Keratinocyte (primary cell): ENCODE measurements around the gene LRGUK. TPM values are rescaled to one million over a fixed set of nuclear protein-coding genes. Genes with fewer than 3 reads are reported as not detected.

ENCODE experiments used
- DNase-seq: peaks from one replicate; pipeline ENCODE4 v3.0.0-alpha.2; 2011; ENCODE audit warnings: low read depth, missing footprints, low spot score
- FAIRE-seq: peaks from 2 replicates; lab custom pipeline; 2011; peaks lifted over from hg19 to GRCh38; lab: Jason Lieb, UNC
- H2AFZ ChIP-seq: 2 replicates; pipeline ENCODE4 v1.6.0; 2012; ENCODE audit warnings: low read length, control low read depth, inconsistent platforms; ENCODE audit not compliant: control insufficient read depth
- H3K27ac ChIP-seq: 2 replicates; pipeline ENCODE4 v1.5.1; 2011; ENCODE audit warnings: low read length; ENCODE audit not compliant: control insufficient read depth, insufficient read depth
- H3K27me3 ChIP-seq: 3 replicates; pipeline ENCODE4 v1.6.0; 2011; ENCODE audit warnings: low read length; ENCODE audit not compliant: control insufficient read depth, insufficient read depth; ENCODE audit errors: extremely low read depth
- H3K36me3 ChIP-seq, 2 experiments: 2 replicates in 1 of 2; 3 replicates in 1 of 2; pipeline ENCODE4 v1.5.1; 2011; ENCODE audit warnings: low read length in 2 of 2, mild to moderate bottlenecking in 1 of 2; ENCODE audit not compliant: control insufficient read depth in 2 of 2, insufficient read depth in 2 of 2; ENCODE audit errors: extremely low read depth in 1 of 2
- H3K4me1 ChIP-seq: 3 replicates; pipeline ENCODE4 v1.5.1; 2011; ENCODE audit warnings: low read length; ENCODE audit not compliant: control insufficient read depth, insufficient read depth; ENCODE audit errors: extremely low read depth
- H3K4me2 ChIP-seq: 3 replicates; pipeline ENCODE4 v1.6.0; 2011; ENCODE audit warnings: low read depth, low read length; ENCODE audit not compliant: control insufficient read depth, insufficient read depth; ENCODE audit errors: extremely low read depth
- H3K4me3 ChIP-seq, 3 experiments: fragments of 200-600 bp in 1 of 3; sonication (generic) in 1 of 3; 2 replicates in 2 of 3; 3 replicates in 1 of 3; pipeline ENCODE4 v1.5.1; 2011 to 2016; ENCODE audit warnings: low read length in 3 of 3, mild to moderate bottlenecking in 3 of 3, control low read depth in 2 of 3, inconsistent platforms in 1 of 3, low read depth in 1 of 3, mixed read lengths in 1 of 3, mixed run types in 1 of 3, moderate library complexity in 1 of 3; ENCODE audit not compliant: control insufficient read depth in 2 of 3, insufficient read depth in 2 of 3; ENCODE audit errors: extremely low read depth in 1 of 3
- H3K79me2 ChIP-seq: 2 replicates; pipeline ENCODE4 v1.6.0; 2012; ENCODE audit warnings: low read length; ENCODE audit not compliant: control insufficient read depth, insufficient read depth
- H3K9ac ChIP-seq: 3 replicates; pipeline ENCODE4 v1.6.0; 2011; ENCODE audit warnings: low read length; ENCODE audit not compliant: control insufficient read depth, insufficient read depth; ENCODE audit errors: extremely low read depth
- H3K9me1 ChIP-seq: 3 replicates; pipeline ENCODE4 v1.6.0; 2011; ENCODE audit warnings: low read length; ENCODE audit not compliant: control insufficient read depth, insufficient read depth; ENCODE audit errors: extremely low read depth
- H3K9me3 ChIP-seq: 2 replicates; pipeline ENCODE4 v1.5.1; 2012; ENCODE audit warnings: low read depth, low read length; ENCODE audit not compliant: control insufficient read depth
- H4K20me1 ChIP-seq: 3 replicates; pipeline ENCODE4 v1.6.0; 2011; ENCODE audit warnings: low read length; ENCODE audit not compliant: control insufficient read depth, insufficient read depth; ENCODE audit errors: extremely low read depth
- EZH2 ChIP-seq: IDR thresholded peaks from one replicate; pipeline ENCODE4 v1.6.1; 2012; ENCODE audit warnings: inconsistent platforms, mild to moderate bottlenecking, low read length, moderate library complexity
- dilution Hi-C: fragments of 300-500 bp; cut with MboI; formaldehyde crosslinking; loops from one replicate; pipeline ENCODE4 v1.7.0; 2020; ENCODE audit warnings: low sequenced_read_pairs; ENCODE audit not compliant: extremely low pct_ligation_motif_present
- polyA plus RNA-seq, 5 experiments: library from polyadenylated mRNA; depleted of rRNA in 3 of 5; stranded (reverse) in 3 of 5; stranded (forward) in 1 of 5; unstranded in 1 of 5; fragments of >200 nt; gene quantifications; 1 replicate in 1 of 5; 2 replicates in 3 of 5; 3 replicates in 1 of 5; pipeline versions ENCODE4 v1.2.1 to v1.2.3, GENCODE V29; 2011 to 2012; ENCODE audit warnings: missing spikeins in 2 of 5, low read depth in 1 of 5, low replicate concordance in 1 of 5
- TF ChIP-seq, protein P1 (sequence below), 3 experiments: IDR thresholded peaks in 1 of 3; conservative IDR thresholded peaks in 1 of 3; optimal IDR thresholded peaks in 1 of 3; 2 replicates in 2 of 3; 3 replicates in 1 of 3; pipeline versions ENCODE3 to v1.5.1; 2011; ENCODE audit warnings: low read length in 3 of 3, mild to moderate bottlenecking in 3 of 3, moderate library complexity in 2 of 3, control low read depth in 1 of 3, inconsistent platforms in 1 of 3; ENCODE audit not compliant: insufficient read depth in 2 of 3; ENCODE audit errors: extremely low read depth in 1 of 3

The LRGUK gene
- polyA plus RNA-seq, 1 donor (not counting 4 experiments of a cell fraction or from before 2014, with no cell fraction given): 0.50 TPM

DNA sequence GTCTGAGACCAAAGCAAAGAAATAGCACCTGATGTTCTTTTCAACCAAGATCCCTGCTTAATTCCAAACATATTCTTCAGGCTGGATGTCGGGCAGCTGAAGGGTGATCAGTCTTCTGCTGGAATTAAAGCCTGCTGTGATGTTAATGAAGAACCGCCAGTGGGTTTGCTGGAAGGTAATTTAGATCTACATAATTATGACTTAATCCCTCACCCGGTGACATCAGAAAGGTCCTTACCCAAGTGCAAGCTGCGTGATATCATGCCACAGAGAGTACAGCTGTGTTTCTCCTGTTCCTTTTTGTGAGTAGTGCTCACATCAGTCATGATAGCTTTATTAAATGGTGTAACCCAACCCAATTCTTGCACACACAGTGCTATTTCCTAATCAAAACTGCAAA is 29.1 kb upstream of the LRGUK start:
- no peak overlapping the region for H3K27ac ChIP-seq
- TF ChIP-seq EZH2: no peak
- TF ChIP-seq, protein P1, sequence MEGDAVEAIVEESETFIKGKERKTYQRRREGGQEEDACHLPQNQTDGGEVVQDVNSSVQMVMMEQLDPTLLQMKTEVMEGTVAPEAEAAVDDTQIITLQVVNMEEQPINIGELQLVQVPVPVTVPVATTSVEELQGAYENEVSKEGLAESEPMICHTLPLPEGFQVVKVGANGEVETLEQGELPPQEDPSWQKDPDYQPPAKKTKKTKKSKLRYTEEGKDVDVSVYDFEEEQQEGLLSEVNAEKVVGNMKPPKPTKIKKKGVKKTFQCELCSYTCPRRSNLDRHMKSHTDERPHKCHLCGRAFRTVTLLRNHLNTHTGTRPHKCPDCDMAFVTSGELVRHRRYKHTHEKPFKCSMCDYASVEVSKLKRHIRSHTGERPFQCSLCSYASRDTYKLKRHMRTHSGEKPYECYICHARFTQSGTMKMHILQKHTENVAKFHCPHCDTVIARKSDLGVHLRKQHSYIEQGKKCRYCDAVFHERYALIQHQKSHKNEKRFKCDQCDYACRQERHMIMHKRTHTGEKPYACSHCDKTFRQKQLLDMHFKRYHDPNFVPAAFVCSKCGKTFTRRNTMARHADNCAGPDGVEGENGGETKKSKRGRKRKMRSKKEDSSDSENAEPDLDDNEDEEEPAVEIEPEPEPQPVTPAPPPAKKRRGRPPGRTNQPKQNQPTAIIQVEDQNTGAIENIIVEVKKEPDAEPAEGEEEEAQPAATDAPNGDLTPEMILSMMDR (optimal IDR thresholded peaks at IDR 0.05 in 1 of 3, IDR thresholded peaks at IDR 0.05 in 1 of 3, conservative IDR thresholded peaks at IDR 0.05 in 1 of 3; ENCODE audit: extremely low read depth in 1 of 3, insufficient read depth in 2 of 3, low read length in 3 of 3): no peak
- H3K36me3 ChIP-seq: no peaks in the 10 kb centered on the region
- no peaks in the 10 kb centered on the region for H3K4me1 ChIP-seq
- no peaks in the 10 kb centered on the region for H3K9me3 ChIP-seq
- FAIRE-seq (no peak), DNase-seq (no peak)
- no peaks in the 10 kb centered on the region for H4K20me1 ChIP-seq
- no peaks in the 10 kb centered on the region for H3K27me3 ChIP-seq
- dilution Hi-C loops: no loop called here
- no peaks in the 10 kb centered on the region for H3K79me2 ChIP-seq
- no peak overlapping the region for H3K4me2 ChIP-seq
- H3K4me3 ChIP-seq: no peak overlapping the region
- no peak overlapping the region for H2AFZ ChIP-seq
- no peaks in the 10 kb centered on the region for H3K9me1 ChIP-seq
- no peak overlapping the region for H3K9ac ChIP-seq

DNA sequence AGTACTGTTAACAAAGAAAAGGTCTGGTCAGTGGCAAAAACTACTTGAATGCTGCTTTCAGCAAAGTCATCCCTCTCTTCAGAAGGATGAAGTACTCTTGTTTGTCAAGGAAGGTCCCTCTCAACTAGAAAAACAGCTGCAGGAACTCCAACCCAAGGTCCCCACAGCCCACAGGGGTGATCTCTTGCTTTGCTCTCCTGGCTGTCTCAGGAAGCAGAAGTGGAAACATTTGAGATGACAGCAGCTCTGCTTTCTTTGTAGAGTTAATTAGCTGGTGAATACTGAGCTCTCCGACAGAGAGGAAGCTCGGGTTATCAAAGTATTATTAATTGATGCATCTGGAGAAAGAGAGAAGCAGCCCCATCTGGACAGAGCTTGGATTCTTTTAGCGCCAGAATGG is 25.4 kb upstream of the LRGUK start:
- H3K27me3 ChIP-seq: no peaks in the 10 kb centered on the region
- H3K9me1 ChIP-seq: no peaks in the 10 kb centered on the region
- no peak for FAIRE-seq
- H3K4me3 ChIP-seq: no peak overlapping the region
- no peak overlapping the region for H3K27ac ChIP-seq
- no peaks in the 10 kb centered on the region for H3K9me3 ChIP-seq
- H3K4me2 ChIP-seq: no peak overlapping the region
- no peak overlapping the region for H2AFZ ChIP-seq
- dilution Hi-C loops: no loop called here
- DNase-seq: no peak
- H3K36me3 ChIP-seq: no peaks in the 10 kb centered on the region
- no peaks in the 10 kb centered on the region for H4K20me1 ChIP-seq
- no peaks in the 10 kb centered on the region for H3K4me1 ChIP-seq
- H3K79me2 ChIP-seq: no peaks in the 10 kb centered on the region
- TF ChIP-seq EZH2: no peak
- TF ChIP-seq, protein P1 (optimal IDR thresholded peaks at IDR 0.05 in 1 of 3, IDR thresholded peaks at IDR 0.05 in 1 of 3, conservative IDR thresholded peaks at IDR 0.05 in 1 of 3; ENCODE audit: extremely low read depth in 1 of 3, insufficient read depth in 2 of 3, low read length in 3 of 3): no peak
- no peak overlapping the region for H3K9ac ChIP-seq
